ENCODE data around the gene CHST10.
A peak's percentile ranks its signal among the peaks of the same experiment; 100 is the strongest.
"Not testable (repeated sequence)": the region's sequence is repeated elsewhere in the genome, so short reads cannot be mapped to it uniquely, and the experiment has no call there.

Gene CHST10, protein sequence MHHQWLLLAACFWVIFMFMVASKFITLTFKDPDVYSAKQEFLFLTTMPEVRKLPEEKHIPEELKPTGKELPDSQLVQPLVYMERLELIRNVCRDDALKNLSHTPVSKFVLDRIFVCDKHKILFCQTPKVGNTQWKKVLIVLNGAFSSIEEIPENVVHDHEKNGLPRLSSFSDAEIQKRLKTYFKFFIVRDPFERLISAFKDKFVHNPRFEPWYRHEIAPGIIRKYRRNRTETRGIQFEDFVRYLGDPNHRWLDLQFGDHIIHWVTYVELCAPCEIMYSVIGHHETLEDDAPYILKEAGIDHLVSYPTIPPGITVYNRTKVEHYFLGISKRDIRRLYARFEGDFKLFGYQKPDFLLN
- 0.13 to 6.7 (median 3.2) reads per million in 17 experiments for total RNA-seq

DNA sequence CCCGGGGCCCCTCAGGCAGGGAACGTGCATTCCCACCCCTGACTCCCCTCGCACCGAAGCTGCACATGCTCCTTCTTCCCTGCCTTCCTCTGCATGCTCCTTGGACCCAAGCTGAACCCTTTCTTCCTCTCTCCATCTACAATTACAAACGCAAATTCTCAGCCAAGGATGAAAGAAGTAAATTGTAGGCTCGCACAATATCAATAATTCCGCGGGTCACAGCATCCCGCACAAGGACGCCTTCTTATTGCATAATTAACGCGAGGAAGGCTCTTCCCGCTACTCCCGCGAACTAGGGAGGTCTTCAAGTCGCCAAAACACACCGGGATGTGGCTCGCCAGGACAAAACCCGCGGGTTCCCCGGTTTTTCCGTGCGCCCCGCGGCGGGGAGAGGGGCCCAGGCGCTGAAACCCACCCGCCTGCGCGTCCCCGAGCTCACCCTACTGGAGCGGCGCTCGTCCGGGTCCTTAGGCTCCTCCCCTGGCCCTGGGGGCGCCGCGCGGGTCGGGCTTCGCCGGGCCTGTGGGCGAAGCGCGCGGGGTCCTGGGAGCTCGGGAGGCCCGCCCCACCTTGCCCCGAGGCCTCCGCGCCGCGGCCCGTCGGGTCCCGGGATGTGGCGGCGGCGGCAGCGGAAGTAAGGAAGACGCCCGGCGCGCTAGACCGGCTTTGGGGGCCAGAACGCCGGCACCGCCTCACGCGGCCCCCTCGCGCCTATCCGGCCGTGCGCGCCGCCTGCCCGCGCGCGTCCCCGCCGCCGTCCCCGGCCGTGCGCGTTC lies at the start of gene CHST10:
Gene CHST10, minus strand, starts transcription at position 734 of the 776 bp plus-strand sequence. CDS start 10,993 bp downstream, outside the sequence.
- DNase-seq: peak; percentile 47 to 79 (median 66)

DNA sequence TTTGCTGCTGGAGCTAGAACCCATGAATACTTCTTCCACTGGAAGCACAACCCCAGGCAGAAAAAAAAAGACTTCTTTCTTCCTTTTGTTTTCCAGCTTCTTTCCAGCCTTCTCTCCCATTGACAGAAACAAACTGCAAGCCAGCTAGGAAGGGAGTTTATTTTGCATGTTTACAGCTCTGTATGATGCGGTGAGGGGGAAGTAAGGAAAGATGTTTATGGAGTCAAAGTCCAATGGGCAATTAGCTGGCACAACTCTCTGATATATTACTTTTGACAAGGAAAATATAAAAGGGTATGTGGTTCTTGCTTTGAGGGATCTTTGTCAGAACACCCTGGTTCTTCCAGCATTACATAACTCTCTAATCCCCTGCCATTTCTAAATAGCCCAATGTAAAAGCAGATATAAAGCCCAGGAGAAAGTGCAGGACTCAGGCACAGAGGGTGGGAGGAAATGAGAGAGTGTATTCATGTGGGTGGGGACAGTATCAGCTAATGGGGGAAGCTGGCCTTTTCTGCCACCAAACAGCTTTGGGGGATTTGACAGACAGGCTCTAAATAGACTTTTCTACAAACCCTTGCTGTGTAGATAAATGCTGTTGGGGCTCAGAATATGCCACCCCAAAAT lies 43.5 kb upstream of the CHST10 start:
- DNase-seq: peak in 1 of 4 experiments; percentile 13

DNA sequence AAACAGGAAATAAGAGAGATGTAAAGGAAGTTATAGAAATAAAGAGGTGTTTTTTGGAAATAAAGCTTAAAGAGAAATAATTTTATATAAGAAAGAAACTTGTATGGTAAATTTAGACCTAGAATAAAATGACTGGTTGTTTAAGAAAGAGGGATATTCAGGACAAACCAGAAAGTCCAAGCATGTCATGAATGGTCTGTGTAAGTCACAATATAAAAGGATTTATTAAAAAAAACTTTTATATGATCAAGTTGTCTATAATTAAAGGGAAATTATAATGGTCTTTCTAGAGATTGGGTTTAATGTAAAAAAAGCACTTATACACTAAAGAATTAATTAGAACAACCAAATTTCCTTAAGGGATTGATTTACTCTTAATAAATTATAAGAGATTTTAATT lies 38.9 kb upstream of the CHST10 start:
- DNase-seq: not testable (repeated sequence)

DNA sequence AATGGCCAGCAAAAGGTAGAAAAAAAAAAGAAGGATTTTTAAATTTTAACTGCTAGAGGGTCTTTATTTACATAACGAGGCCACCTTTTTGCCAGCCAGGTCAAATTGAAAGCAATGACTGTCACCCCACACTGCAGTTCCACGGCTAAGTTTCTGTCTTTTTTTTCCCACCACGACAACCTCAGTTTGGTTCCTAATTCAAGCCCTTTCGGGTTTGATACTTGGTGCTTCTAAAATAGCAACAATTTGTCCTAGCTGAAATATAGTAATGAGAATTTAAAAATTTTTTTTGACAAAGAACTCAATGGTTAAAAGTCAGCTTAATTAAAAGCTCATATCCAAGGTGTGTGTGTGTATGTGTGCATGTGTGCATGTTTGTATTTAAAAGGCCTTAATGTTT lies 36.4 kb upstream of the CHST10 start:
- no peak for DNase-seq

DNA sequence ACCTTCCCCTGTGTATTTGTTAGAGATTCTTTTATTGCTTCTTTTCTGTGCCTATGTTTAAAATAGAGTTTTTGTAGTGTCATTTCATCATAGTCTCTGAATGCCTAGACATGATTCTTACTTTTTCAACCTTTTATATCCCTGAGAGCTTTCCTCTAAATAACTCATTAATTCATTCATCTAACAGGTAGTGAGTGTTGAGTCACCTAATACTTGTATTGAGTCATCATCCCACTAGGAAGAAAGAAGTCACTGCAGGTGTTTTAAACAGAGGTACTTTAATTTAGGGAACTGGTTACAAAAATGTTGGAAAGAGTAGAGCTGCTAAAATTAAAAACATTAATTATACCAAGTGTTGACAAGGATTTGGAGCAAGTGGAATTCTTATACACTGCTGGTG lies 34.3 kb upstream of the CHST10 start:
- no peak for DNase-seq

DNA sequence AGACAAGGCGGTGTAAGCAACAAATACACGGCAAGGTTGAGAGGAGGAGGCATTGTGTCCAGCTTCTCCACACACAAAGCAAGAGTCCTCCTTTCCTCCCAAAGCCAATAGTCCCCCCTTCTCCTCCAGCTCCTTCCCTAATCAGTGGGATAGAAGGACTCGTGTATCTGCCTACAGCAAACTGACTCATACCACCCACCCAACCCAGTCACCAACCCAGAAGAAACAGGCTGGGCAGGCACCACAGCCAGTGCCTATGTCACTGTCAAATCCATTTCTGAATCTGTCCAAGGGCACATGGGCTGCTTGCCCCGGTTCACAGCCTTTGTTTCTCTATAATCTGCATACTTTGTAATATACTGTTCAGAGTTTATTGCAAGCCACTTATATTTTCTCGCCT lies 33.6 kb upstream of the CHST10 start:
- peak; percentile 22 to 56 (median 54) for DNase-seq

DNA sequence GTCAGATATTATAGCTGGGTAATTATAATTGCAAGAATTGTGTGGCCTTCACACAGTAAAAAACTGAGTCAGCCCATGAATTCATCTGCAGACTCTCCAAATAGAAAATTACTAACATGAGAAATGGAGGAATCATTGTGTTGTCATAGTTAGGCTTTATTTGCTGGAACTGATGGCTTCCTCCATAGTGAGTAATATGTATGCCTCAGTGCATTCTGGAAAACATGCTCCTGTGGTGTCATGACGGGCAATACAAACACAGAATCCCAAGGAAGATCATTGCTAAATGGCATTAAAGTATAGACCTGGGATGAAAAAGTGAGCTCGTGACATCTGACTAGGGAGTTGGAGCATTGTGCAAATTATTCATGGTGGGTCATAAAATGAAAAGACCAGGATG lies 29.2 kb upstream of the CHST10 start:
- no peak for DNase-seq

DNA sequence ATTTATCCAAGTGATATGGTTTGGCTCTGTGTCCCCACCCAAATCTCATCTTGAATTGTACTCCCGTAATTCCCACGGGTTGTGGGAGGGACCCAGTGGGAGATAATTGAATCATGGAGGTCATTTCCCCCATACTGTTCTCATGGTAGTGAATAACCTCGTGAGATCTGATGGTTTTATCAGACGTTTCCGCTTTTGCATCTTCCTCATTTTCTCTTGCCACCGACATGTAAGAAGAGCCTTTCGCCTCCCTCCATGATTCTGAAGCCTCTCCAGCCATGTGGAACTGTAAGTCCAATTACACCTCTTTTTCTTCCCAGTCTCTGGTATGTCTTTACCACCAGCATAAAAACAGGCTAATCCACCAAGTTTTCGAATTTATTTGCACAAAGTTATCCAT lies 20.3 kb upstream of the CHST10 start:
- DNase-seq: no peak

DNA sequence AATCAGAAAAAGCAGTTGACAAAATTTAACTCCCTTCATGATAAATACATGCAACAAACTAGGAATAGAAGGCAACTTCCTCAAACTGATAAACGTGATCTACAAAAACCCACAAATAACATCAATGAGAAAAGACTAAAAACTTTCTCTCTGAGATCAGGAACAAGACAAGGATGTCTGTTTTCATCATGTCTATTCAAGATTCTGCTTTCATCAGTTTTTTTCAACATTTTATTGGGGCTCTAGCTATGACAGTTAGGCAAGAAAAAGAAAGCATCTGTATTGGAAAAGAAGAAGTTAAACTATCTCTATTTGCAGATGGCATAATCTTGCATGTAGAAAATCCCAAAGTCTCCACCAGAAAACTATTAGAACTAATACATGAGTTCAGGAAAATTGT lies 12.3 kb upstream of the CHST10 start:
- peak in 1 of 4 experiments; percentile 22 for DNase-seq

DNA sequence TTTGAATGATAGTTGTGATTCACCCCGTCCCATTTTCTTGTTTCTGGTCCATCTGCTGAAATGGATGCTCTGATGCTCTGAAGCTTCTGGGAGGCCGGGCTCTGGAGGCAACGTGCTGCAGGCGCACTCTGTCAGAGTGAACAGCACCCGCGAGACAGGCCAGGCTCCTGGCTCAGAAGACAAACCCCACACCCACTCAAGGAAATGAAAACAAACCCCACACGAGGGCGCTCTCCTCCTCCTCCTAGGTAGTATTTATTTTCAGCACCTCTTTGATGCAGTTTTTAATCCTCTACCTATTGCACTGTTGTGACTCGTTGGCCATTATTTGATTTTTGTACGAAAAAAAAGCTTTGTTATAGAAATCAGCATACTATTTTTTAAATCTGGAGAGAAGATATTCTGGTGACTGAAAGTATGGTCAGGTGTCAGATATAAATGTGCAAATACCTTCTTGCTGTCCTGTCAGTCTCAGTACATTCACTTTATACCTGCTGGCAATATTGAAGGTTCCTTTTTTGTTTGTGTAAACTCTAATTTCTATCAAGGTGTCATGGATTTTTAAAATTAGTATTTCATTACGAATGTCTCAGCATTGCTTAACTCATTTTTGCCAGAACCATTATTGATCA lies 10.3 kb upstream of the CHST10 start:
- DNase-seq: peak; percentile 72 to 87 (median 73)

DNA sequence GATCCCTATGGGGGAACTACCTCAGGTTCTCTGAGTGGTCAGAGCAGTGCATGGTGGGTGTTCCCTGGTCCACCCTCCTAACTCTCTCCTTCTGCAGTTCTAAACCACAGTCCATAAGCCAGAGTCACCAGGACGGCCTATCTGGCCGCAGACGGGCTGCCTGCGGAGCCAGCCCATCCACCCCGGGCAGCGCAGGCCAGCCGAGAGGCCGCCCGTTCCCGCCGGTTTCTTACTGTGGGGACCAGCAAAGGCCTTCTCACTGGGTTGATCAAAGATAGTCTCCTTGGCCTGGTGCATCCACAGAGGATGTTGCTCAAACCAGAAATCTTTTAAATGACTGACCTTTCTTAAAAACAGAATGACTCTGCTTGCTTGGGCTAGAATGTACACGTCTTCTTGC lies 9.6 kb upstream of the CHST10 start:
- no peak for DNase-seq

DNA sequence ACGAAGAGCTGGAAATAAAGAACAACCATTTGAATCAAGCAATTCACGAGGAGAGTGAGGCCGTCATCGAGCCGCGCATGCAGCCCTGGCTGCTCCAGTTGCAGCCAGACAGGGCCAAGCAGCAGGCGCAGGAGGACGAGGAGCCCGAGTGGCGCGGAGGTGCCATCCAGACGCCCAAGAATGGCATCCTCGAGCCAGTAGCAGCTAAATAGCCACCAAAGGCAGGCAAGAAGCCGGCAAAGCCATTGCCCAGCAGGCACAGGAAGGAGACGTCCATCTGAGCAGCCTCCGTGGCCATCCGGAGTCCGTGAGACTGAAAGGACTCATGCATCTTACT lies 8.9 kb upstream of the CHST10 start:
- DNase-seq: no peak

DNA sequence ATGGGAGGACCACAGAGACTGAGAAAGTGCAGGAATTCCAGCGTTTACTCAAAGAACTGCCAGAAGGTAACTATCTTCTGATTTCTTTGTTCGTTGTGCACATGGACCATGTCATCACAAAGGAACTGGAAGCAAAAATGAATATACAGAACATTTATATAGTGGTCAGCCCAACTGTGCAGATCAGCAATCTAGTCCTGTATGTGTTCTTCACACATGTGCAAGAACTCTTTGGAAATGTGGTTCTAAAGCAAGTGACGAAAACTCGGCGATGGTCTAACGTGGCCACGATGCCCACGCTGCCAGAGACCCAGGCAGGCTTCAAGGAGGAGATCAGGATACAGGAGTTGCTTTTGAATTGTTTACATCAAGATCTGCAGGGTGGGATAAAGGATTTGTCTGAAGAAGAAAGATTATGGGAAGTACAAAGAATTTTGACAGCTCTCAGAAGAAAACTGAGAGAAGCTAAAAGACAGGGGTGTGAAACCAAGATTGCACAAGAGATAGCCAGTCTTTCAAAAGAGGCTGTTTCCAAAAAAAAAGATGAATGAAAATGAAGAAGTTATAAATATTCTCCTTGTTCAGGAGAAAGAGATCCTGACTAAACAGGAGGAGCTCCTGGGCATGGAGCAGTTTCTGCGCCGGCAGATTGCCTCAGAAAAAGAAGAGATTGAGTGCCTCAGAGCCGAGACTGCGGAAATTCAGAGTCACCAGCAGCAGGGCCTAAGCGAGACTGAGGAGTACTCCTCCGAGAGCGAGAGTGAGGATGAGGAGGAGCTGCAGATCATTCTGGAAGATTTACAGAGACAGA lies 8.3 kb upstream of the CHST10 start:
- peak; percentile 43 to 74 (median 60) for DNase-seq

DNA sequence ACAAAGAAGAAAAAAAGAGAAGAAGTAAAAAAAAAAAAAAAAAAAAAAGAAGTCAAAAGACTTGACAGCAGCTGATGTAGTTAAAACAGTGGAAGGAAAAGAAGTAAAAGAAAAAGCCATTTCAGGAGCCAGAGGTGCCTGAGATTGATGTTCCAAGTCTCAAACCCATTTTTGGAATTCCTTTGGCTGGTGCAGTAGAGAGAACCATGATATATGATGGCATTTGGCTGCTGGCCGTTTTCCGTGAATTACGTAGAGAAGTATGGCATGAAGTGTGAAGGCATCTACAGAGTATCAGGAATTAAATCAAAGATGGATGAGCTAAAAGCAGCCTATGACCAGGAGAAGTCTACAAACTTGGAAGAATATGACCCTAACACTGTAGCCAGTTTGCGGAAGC lies 7.6 kb upstream of the CHST10 start:
- no peak for DNase-seq

DNA sequence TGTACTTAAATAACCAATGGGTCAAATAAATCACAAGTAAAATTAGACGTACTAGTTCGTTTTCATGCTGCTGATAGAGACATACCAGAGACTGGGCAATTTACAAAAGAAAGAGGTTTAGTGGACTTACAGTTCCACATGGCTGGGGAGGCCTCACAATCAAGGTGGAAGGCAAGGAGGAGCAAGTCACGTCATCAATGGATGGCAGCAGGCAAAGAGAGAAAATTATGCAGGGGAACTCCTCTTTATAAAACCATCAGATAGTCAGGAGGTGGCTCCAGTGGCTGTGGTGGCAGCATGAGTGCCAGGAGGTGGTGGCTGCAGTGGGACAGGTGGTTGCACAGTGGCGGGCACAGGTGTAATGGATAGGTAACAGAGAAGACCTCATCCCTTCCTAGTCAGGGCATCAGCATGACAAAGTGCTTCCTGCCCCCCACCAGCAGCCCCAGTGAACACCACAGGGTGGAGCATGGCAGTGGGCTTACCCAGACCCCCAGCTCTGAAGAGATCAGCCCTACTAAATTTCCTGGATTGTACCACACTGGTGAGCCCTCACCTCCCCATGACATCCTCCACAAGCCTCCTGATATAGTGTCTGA lies 6.9 kb upstream of the CHST10 start:
- DNase-seq: no peak

DNA sequence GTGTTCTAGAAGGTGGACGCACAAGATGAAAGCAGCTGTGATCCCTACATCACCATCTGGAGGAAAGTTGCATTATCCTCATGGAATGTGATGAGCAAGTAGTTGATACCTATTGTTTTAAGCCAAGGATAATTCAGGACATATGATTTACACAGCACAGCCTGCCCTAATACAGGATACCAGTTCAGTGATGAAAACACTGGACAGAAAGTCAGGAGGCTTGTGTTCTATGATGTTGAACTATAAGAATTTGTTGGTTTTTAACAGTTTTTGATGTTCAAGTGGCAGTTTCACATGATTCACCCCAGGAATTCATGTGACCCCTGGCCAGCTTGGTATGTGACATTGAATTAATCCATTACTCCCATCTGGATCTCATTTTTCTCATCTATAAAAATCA lies 6.2 kb upstream of the CHST10 start:
- no peak for DNase-seq

DNA sequence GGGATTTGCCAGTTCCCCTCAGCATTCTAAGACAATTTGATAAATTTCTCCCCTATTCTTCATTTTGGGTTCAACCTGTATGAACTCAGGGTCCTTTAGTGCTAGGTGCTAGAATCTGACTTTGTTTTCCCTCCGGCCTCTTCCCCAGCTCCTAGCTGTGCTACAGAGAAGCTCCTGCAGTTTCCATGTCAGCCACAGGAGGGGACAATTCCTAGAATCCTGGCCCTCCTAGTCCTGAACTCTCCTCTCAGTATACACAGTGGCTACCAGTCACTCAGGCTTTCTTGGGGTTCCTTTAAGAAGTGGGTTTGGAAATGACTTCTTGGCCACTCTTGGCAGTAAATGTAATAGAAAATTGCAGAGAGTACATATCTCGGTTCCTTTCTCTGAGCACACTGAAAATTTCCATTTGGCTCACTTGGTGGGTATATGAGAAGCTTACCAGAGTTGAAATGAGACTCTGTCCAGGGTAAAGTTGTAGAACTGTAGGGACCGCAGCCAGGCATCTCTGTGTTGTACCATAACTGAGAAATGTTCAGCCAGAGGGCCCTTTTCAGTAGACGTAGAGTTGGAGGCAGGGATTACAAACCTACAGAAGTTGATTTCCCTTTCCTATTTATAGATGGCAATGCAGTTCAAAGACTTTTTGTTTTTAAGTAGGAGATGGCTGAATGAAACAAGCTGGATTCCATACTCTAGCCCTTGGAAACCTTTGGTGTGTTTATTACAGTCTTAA lies 5.0 kb upstream of the CHST10 start:
- peak; percentile 40 to 60 (median 52) for DNase-seq

DNA sequence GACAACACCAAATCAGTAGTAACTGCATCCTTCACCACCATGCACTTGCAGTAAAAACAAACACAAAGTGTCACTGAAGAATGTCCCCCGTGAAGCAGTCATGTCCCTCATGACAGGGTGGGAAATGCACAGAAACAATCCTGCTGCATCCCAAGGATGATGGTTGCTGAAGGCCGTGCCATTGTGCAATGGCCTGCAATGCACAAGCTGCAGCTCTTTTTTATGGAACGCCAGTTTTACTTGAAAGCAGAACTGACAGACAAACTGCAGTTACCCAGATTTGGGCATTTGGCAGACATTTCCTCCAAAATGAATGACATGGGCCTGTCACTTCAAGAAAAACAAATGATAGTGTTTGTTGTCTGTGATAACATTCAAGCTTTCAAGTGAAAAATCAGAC lies 2.4 kb upstream of the CHST10 start:
- DNase-seq: peak; percentile 9 to 60 (median 49)

DNA sequence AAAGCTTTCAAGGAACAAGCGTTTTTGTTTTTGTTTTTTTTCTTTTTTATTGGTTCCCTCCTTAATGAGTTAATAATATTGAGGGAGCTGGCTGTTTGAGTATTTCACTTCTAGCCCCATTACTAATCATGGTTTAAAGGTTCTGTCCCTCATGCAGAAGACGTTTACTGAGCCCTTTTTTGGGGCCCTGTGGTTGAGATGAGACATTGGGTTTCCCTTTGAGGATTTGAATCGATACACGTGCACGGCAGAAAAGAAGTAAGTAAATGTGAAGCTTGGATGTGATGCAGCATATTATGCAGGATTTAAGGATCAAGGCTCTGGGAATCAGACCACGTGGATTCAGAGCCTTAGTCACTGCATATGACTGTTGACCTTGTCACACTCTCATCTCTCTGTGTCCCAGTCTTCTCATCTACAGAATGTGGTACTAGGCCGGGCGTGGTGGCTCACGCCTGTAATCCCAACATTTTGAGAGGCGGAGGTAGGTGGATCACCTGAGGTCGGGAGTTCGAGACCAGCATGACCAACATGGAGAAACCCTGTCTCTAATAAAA lies 1.0 kb upstream of the CHST10 start:
- no peak for DNase-seq

DNA sequence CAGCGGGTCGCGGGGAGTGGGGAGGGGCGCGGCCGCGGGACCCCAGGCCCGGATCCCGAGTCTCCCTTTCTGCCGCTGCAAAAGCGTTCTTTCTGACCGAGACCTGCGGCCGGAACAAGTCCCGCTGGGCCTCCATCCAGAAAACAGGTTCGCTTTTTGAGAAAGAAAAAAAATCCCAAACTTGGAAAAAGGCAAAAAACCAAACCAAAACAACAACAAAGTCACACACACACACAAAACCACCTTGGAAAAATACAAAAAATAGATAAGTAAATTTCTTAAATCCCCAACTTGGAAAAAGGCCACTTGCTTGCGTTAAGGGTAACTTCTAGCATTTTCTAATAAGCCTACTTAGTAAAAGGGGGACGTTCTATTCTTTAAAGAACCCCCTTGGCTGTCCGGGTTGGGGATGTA lies 250 bp upstream of the CHST10 start:
- DNase-seq: no peak

Measured in suppressor macrophage (primary cell).